ENCODE measurements around the gene MAP2.

Gene MAP2

GRCh38 chr2:209613649-209614305 lies 189.9 kb downstream of the MAP2 start:
- in situ Hi-C loops (cut with MboI; ENCODE audit: low sequenced_read_pairs): no loop called here
- Histone ChIP-seq H3K4me3 (no peak overlapping the region), H3K36me3 (replicated peaks) (no peaks in the 10 kb centered on the region)

GRCh38 chr2:209614690-209615369 lies 191.0 kb downstream of the MAP2 start:
- H3K4me3 ChIP-seq: no peak overlapping the region
- H3K27me3 ChIP-seq (ENCODE audit: low read depth): no peaks in the 10 kb centered on the region
- peaks cover 39% of the 10 kb centered on the region for H3K4me1 ChIP-seq
- in situ Hi-C loops (cut with MboI; ENCODE audit: low sequenced_read_pairs): no loop called here
- peaks cover 2% of the 10 kb centered on the region; the same call in 1 of the 2 replicates for H3K9me3 ChIP-seq
- no peaks in the 10 kb centered on the region for H3K36me3 ChIP-seq (replicated peaks)
- DNase-seq (ENCODE audit: low spot score in 2 of 2): no peak

More at GRCh38 chr2:209613649-209614305, 189.9 kb downstream of the MAP2 start:
- DNase-seq (ENCODE audit: low spot score in 2 of 2): peak; percentile 51 to 70
- peaks cover 38% of the 10 kb centered on the region for H3K4me1 ChIP-seq
- H3K9me3 ChIP-seq: peaks cover 2% of the 10 kb centered on the region; the same call in 1 of the 2 replicates
- no peaks in the 10 kb centered on the region for H3K27me3 ChIP-seq (ENCODE audit: low read depth)

- DNase-seq (ENCODE audit: low spot score in 2 of 2): peak in 1 of 2 experiments; percentile 9
- peaks cover 13% of the 10 kb centered on the region for H3K4me1 ChIP-seq
- H3K36me3 ChIP-seq (replicated peaks): no peaks in the 10 kb centered on the region
- peaks cover 2% of the 10 kb centered on the region; the same call in 1 of the 2 replicates for H3K9me3 ChIP-seq
- in situ Hi-C loops (cut with MboI; ENCODE audit: low sequenced_read_pairs): no loop called here
- no peak overlapping the region for H3K4me3 ChIP-seq
- H3K27me3 ChIP-seq (ENCODE audit: low read depth): no peaks in the 10 kb centered on the region
Observed at GRCh38 chr2:209619782-209620181, 195.9 kb downstream of the MAP2 start.

GRCh38 chr2:209624192-209624938 lies 200.5 kb downstream of the MAP2 start:
- no peak overlapping the region for H3K4me3 ChIP-seq
- no peaks in the 10 kb centered on the region for H3K36me3 ChIP-seq (replicated peaks)
- H3K27me3 ChIP-seq (ENCODE audit: low read depth): no peaks in the 10 kb centered on the region
- DNase-seq (ENCODE audit: low spot score in 2 of 2): no peak
- peaks cover 12% of the 10 kb centered on the region for H3K4me1 ChIP-seq
- no peaks in the 10 kb centered on the region for H3K9me3 ChIP-seq
- in situ Hi-C loops (cut with MboI; ENCODE audit: low sequenced_read_pairs): no loop called here

- in situ Hi-C loops (cut with MboI; ENCODE audit: low sequenced_read_pairs): no loop called here
- Histone ChIP-seq H3K4me3 (no peak overlapping the region), H3K27me3 (ENCODE audit: low read depth) (no peaks in the 10 kb centered on the region), H3K9me3 (no peaks in the 10 kb centered on the region), H3K36me3 (replicated peaks) (no peaks in the 10 kb centered on the region), H3K4me1 (peaks cover 4% of the 10 kb centered on the region; the same call in 1 of the 2 replicates)
- DNase-seq (ENCODE audit: low spot score in 2 of 2): no peak
Observed at GRCh38 chr2:209629597-209629996, 205.8 kb downstream of the MAP2 start.

- no peak for DNase-seq (ENCODE audit: low spot score in 2 of 2)
- Histone ChIP-seq H3K36me3 (replicated peaks) (no peaks in the 10 kb centered on the region), H3K4me3 (no peak overlapping the region), H3K27me3 (ENCODE audit: low read depth) (no peaks in the 10 kb centered on the region), H3K4me1 (peaks cover 4% of the 10 kb centered on the region; the same call in 1 of the 2 replicates), H3K9me3 (no peaks in the 10 kb centered on the region)
- in situ Hi-C loops (cut with MboI; ENCODE audit: low sequenced_read_pairs): no loop called here
Observed at GRCh38 chr2:209633911-209634310, 210.1 kb downstream of the MAP2 start.

GRCh38 chr2:209636076-209636475 lies 212.2 kb downstream of the MAP2 start:
- no peaks in the 10 kb centered on the region for H3K36me3 ChIP-seq (replicated peaks)
- no peak for DNase-seq (ENCODE audit: low spot score in 2 of 2)
- no peaks in the 10 kb centered on the region for H3K9me3 ChIP-seq
- H3K4me3 ChIP-seq: no peak overlapping the region
- no peaks in the 10 kb centered on the region for H3K27me3 ChIP-seq (ENCODE audit: low read depth)
- no peaks in the 10 kb centered on the region for H3K4me1 ChIP-seq
- in situ Hi-C loops (cut with MboI; ENCODE audit: low sequenced_read_pairs): no loop called here

GRCh38 chr2:209637293-209637692 lies 213.4 kb downstream of the MAP2 start:
- no peaks in the 10 kb centered on the region for H3K27me3 ChIP-seq (ENCODE audit: low read depth)
- no peaks in the 10 kb centered on the region for H3K9me3 ChIP-seq
- no peak overlapping the region for H3K4me3 ChIP-seq
- no peak for DNase-seq (ENCODE audit: low spot score in 2 of 2)
- in situ Hi-C loops (cut with MboI; ENCODE audit: low sequenced_read_pairs): no loop called here
- H3K36me3 ChIP-seq (replicated peaks): no peaks in the 10 kb centered on the region
- no peaks in the 10 kb centered on the region for H3K4me1 ChIP-seq

- in situ Hi-C loops (cut with MboI; ENCODE audit: low sequenced_read_pairs): no loop called here
- no peaks in the 10 kb centered on the region for H3K36me3 ChIP-seq (replicated peaks)
- H3K4me3 ChIP-seq: no peak overlapping the region
- no peaks in the 10 kb centered on the region for H3K9me3 ChIP-seq
- no peaks in the 10 kb centered on the region for H3K4me1 ChIP-seq
- H3K27me3 ChIP-seq (ENCODE audit: low read depth): no peaks in the 10 kb centered on the region
- no peak for DNase-seq (ENCODE audit: low spot score in 2 of 2)
Observed at GRCh38 chr2:209638346-209638745, 214.5 kb downstream of the MAP2 start.

GRCh38 chr2:209640358-209640757 lies 216.5 kb downstream of the MAP2 start:
- Histone ChIP-seq H3K27me3 (ENCODE audit: low read depth) (no peaks in the 10 kb centered on the region), H3K36me3 (replicated peaks) (no peaks in the 10 kb centered on the region), H3K4me3 (no peak overlapping the region), H3K4me1 (no peaks in the 10 kb centered on the region), H3K9me3 (no peaks in the 10 kb centered on the region)
- DNase-seq (ENCODE audit: low spot score in 2 of 2): no peak
- in situ Hi-C loops (cut with MboI; ENCODE audit: low sequenced_read_pairs): no loop called here

- no peaks in the 10 kb centered on the region for H3K9me3 ChIP-seq
- in situ Hi-C loops (cut with MboI; ENCODE audit: low sequenced_read_pairs): no loop called here
- H3K36me3 ChIP-seq (replicated peaks): no peaks in the 10 kb centered on the region
- no peak for DNase-seq (ENCODE audit: low spot score in 2 of 2)
- H3K4me3 ChIP-seq: no peak overlapping the region
- no peaks in the 10 kb centered on the region for H3K27me3 ChIP-seq (ENCODE audit: low read depth)
- no peaks in the 10 kb centered on the region for H3K4me1 ChIP-seq
Observed at GRCh38 chr2:209642146-209642820, 218.4 kb downstream of the MAP2 start.

GRCh38 chr2:209644842-209645241 lies 221.0 kb downstream of the MAP2 start:
- Histone ChIP-seq H3K36me3 (replicated peaks) (no peaks in the 10 kb centered on the region), H3K4me1 (no peaks in the 10 kb centered on the region), H3K27me3 (ENCODE audit: low read depth) (no peaks in the 10 kb centered on the region), H3K9me3 (no peaks in the 10 kb centered on the region), H3K4me3 (no peak overlapping the region)
- DNase-seq (ENCODE audit: low spot score in 2 of 2): no peak
- in situ Hi-C loops (cut with MboI; ENCODE audit: low sequenced_read_pairs): no loop called here

- Histone ChIP-seq H3K4me3 (no peak overlapping the region), H3K9me3 (no peaks in the 10 kb centered on the region), H3K27me3 (ENCODE audit: low read depth) (no peaks in the 10 kb centered on the region), H3K4me1 (no peaks in the 10 kb centered on the region), H3K36me3 (replicated peaks) (no peaks in the 10 kb centered on the region)
- in situ Hi-C loops (cut with MboI; ENCODE audit: low sequenced_read_pairs): no loop called here
- DNase-seq (ENCODE audit: low spot score in 2 of 2): no peak
Observed at GRCh38 chr2:209648714-209649113, 224.9 kb downstream of the MAP2 start.

All from HAP-1 (cell line).